Activated CD8-positive, alpha-beta T cell treated with anti-CD3 and anti-CD28 coated beads, Interleukin-2, amount 10 ng/mL, durations not matched to agents 7 days and 5 days (primary cell): ENCODE data around the gene KIF25. TPM values are rescaled to one million over a fixed set of nuclear protein-coding genes. Genes with fewer than 3 reads are reported as not detected.

ENCODE experiments used
- ATAC-seq: fragments of 150-1000 bp; cut with Tn5 transposase; one replicate; pipeline ENCODE4 v1.10.0; 2021; ENCODE audit warnings: moderate library complexity
- CTCF ChIA-PET: fragments of 350-600 bp; sonication (Branson Sonifier 250); formaldehyde crosslinking; loops from one replicate; lab custom pipeline; 2021; ENCODE audit warnings: antibody characterized with exemption; lab: Charles Lee
- POLR2A ChIA-PET: fragments of 350-600 bp; sonication (Branson Sonifier 250); formaldehyde crosslinking; loops from one replicate; lab custom pipeline; 2021; ENCODE audit warnings: antibody characterized with exemption; lab: Charles Lee
- DNase-seq: peaks from one replicate; pipeline ENCODE4 v3.0.0-alpha.2; 2020
- H3K27ac Mint-ChIP-seq: one replicate; pipeline ENCODE4 v1.8.0; 2021; ENCODE audit warnings: mild to moderate bottlenecking, mixed read lengths
- H3K27me3 Mint-ChIP-seq: one replicate; pipeline ENCODE4 v1.8.0; 2021; ENCODE audit warnings: low read depth, mixed read lengths
- H3K36me3 Mint-ChIP-seq: one replicate; pipeline ENCODE4 v1.8.0; 2021; ENCODE audit warnings: low read depth, mixed read lengths
- H3K4me1 Mint-ChIP-seq: one replicate; pipeline ENCODE4 v1.8.0; 2021; ENCODE audit warnings: low read depth, mixed read lengths
- H3K4me3 Mint-ChIP-seq: one replicate; pipeline ENCODE4 v1.8.0; 2021; ENCODE audit warnings: mild to moderate bottlenecking, mixed read lengths
- H3K9me3 Mint-ChIP-seq: one replicate; pipeline ENCODE4 v1.8.0; 2022; ENCODE audit warnings: mixed read lengths; ENCODE audit not compliant: insufficient read depth
- total RNA-seq, 2 experiments: library from RNA; stranded (reverse); gene quantifications; one replicate each; pipeline ENCODE4 v1.2.3, GENCODE V29; 2021

Gene KIF25
- total RNA-seq, 2 experiments from 2014 or later: not detected

DNA sequence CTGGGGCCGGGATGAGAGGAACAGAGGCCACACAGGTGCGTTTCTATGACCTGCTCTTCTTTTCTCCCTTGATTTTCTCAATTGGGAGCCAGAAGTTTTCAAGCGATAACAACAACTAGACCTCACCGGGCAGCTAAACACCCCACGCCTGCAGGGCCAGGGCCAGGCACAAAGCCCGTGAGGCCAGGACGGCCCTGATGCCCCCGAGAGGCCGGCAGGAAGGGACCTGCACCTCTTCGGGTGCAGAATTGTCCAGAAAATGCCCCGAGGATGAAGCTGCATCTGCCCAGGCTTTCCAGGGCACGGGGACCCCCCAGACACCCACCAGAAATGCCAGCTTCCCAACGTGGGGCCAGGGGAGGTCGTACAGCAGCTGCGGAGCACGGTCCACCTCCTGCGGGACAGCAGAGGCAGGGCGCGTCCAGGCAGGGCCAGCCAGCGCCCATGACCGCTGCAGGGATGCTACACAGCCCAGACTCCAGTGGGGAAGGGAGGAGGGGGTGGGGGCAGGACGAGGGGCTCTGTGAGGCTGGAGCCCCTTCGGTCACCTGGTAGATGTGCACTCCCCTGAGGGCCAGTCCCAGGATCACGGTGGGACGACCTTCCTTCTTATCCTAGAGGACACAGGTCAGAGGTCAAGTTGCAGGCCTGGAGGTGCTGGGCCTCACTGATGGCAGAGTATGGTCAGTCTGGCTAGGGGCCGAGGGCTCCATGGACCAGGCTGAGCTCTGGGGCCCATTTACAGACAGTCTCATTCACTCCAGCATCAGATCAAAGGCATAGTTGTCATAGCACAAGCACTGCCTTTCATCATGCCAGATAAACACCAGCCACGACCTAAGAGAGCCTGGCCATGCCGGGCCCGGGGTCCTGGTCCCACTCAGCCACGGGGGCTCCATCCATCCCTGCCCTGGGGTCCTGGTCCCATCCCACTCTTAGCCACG, 65.1 kb downstream of the KIF25 start:
- DNase-seq: no peak
- Mint-ChIP-seq H3K36me3 (no peaks in the 10 kb centered on the region), H3K4me3 (no peak overlapping the region), H3K27me3 (no peaks in the 10 kb centered on the region), H3K27ac (no peak overlapping the region), H3K4me1 (no peaks in the 10 kb centered on the region), H3K9me3 (no peaks in the 10 kb centered on the region)
- ChIA-PET CTCF (no interaction called here), POLR2A (no interaction called here)
- ATAC-seq: no peak

- Mint-ChIP-seq H3K9me3 (no peaks in the 10 kb centered on the region), H3K36me3 (no peaks in the 10 kb centered on the region)
Measured at GRCh38 chr6:168063431-168063830, 66.0 kb downstream of the KIF25 start.

GRCh38 chr6:168064226-168064807, 66.8 kb downstream of the KIF25 start:
- no peaks in the 10 kb centered on the region for H3K9me3 Mint-ChIP-seq
- no peak for DNase-seq
- no peak overlapping the region for H3K27ac Mint-ChIP-seq
- POLR2A ChIA-PET: no interaction called here
- no peaks in the 10 kb centered on the region for H3K4me1 Mint-ChIP-seq
- ATAC-seq: no peak
- no peaks in the 10 kb centered on the region for H3K27me3 Mint-ChIP-seq
- H3K36me3 Mint-ChIP-seq: no peaks in the 10 kb centered on the region
- CTCF ChIA-PET: no interaction called here
- no peak overlapping the region for H3K4me3 Mint-ChIP-seq

More at GRCh38 chr6:168063431-168063830, 66.0 kb downstream of the KIF25 start:
- ChIA-PET CTCF (no interaction called here), POLR2A (no interaction called here)
- no peak overlapping the region for H3K4me3 Mint-ChIP-seq
- DNase-seq: no peak
- no peak overlapping the region for H3K27ac Mint-ChIP-seq
- no peaks in the 10 kb centered on the region for H3K27me3 Mint-ChIP-seq
- no peaks in the 10 kb centered on the region for H3K4me1 Mint-ChIP-seq
- no peak for ATAC-seq

- POLR2A ChIA-PET: no interaction called here
- H3K36me3 Mint-ChIP-seq: no peaks in the 10 kb centered on the region
- H3K9me3 Mint-ChIP-seq: no peaks in the 10 kb centered on the region
- CTCF ChIA-PET: no interaction called here
- ATAC-seq (no peak), DNase-seq (no peak)
- no peaks in the 10 kb centered on the region for H3K4me1 Mint-ChIP-seq
- H3K27me3 Mint-ChIP-seq: no peaks in the 10 kb centered on the region
- no peak overlapping the region for H3K27ac Mint-ChIP-seq
- H3K4me3 Mint-ChIP-seq: no peak overlapping the region
Measured at GRCh38 chr6:168067081-168067759, 69.7 kb downstream of the KIF25 start.

DNA sequence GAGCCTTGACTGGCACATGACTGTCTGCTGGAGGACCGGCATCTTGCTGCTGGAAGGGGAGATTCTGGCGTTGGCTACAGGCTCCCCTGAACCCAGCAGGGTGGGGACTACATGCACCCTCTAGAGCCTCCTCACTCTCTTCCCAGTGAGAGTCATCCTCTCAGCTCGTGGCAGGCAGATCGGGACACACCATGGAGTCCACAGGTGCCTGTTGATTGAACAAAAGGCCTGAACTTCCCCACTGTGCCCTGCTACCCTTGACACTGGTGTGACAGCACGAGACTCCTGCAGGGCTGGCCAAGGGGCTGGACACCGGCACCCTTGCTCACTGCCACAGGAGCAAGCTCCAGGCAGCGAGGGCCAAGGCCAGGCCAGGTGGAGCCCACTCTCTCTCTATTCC, 73.3 kb downstream of the KIF25 start:
- no peak for ATAC-seq
- H3K4me3 Mint-ChIP-seq: no peak overlapping the region
- no peaks in the 10 kb centered on the region for H3K4me1 Mint-ChIP-seq
- H3K36me3 Mint-ChIP-seq: no peaks in the 10 kb centered on the region
- CTCF ChIA-PET: no interaction called here
- no peak for DNase-seq
- no peak overlapping the region for H3K27ac Mint-ChIP-seq
- H3K27me3 Mint-ChIP-seq: no peaks in the 10 kb centered on the region
- POLR2A ChIA-PET: no interaction called here
- no peaks in the 10 kb centered on the region for H3K9me3 Mint-ChIP-seq

DNA sequence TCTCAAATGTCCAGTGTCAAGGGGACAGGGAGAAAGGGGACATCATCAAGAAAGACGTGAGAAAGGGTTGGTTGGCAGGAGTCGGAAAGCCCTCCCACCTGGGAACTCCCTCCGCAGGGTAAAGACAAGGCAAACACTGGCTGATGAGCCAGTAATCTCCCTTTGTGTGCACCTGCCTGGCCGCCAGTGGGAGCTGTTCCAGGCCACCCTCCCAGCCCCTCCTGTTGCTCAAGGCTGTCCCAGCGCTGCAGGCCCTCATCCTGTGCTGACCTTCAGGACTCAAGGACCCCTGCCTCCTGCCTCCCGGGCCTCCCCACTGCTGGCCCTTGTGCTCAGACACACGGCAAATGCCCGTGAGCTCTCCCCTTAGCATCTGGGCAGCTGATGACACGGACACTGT, 74.1 kb downstream of the KIF25 start:
- no peaks in the 10 kb centered on the region for H3K4me1 Mint-ChIP-seq
- POLR2A ChIA-PET: no interaction called here
- no peak for ATAC-seq
- no peaks in the 10 kb centered on the region for H3K9me3 Mint-ChIP-seq
- H3K27ac Mint-ChIP-seq: no peak overlapping the region
- no peaks in the 10 kb centered on the region for H3K36me3 Mint-ChIP-seq
- no peak overlapping the region for H3K4me3 Mint-ChIP-seq
- no peaks in the 10 kb centered on the region for H3K27me3 Mint-ChIP-seq
- no peak for DNase-seq
- CTCF ChIA-PET: no interaction called here

DNA sequence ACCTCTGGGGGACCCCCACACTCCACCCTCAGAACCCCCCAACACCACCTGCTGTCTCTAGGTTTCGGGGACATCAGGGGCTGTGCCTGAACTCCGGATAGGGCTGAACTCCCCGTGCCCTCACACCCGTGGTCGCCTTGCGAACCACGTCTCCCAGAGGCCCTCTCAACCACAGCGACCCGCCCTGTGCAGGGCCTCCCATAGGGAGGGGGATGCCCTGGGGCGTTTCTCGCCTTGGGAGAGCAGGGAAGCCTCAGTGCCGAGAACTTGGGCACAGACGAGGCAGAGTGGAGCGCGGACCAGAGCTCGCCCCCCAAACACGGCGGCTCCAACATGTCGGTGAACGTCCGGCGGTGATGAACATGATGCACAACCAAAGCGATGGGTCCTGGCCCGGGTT, 74.8 kb downstream of the KIF25 start:
- no peak overlapping the region for H3K27ac Mint-ChIP-seq
- POLR2A ChIA-PET: no interaction called here
- no peak for ATAC-seq
- H3K36me3 Mint-ChIP-seq: no peaks in the 10 kb centered on the region
- no peaks in the 10 kb centered on the region for H3K9me3 Mint-ChIP-seq
- CTCF ChIA-PET: no interaction called here
- H3K27me3 Mint-ChIP-seq: no peaks in the 10 kb centered on the region
- H3K4me1 Mint-ChIP-seq: no peaks in the 10 kb centered on the region
- no peak overlapping the region for H3K4me3 Mint-ChIP-seq
- DNase-seq: no peak

- Mint-ChIP-seq H3K36me3 (no peaks in the 10 kb centered on the region), H3K27me3 (no peaks in the 10 kb centered on the region), H3K4me1 (peaks cover 2% of the 10 kb centered on the region), H3K27ac (no peak overlapping the region), H3K9me3 (no peaks in the 10 kb centered on the region), H3K4me3 (no peak overlapping the region)
- DNase-seq (no peak), ATAC-seq (no peak)
- POLR2A ChIA-PET: interaction anchor here (0.6 kb wide), 1 partner anchor 15 kb away, joined by 3 read pairs; no protein-coding TSS in a partner anchor
- CTCF ChIA-PET: no interaction called here
Measured at GRCh38 chr6:168072730-168073129, 75.3 kb downstream of the KIF25 start.

GRCh38 chr6:168073937-168074730, 76.7 kb downstream of the KIF25 start:
- DNase-seq (no peak), ATAC-seq (no peak)
- peaks cover 2% of the 10 kb centered on the region for H3K4me1 Mint-ChIP-seq
- ChIA-PET CTCF (no interaction called here), POLR2A (no interaction called here)
- H3K27me3 Mint-ChIP-seq: no peaks in the 10 kb centered on the region
- H3K36me3 Mint-ChIP-seq: no peaks in the 10 kb centered on the region
- H3K4me3 Mint-ChIP-seq: no peak overlapping the region
- no peak overlapping the region for H3K27ac Mint-ChIP-seq
- H3K9me3 Mint-ChIP-seq: no peaks in the 10 kb centered on the region

DNA sequence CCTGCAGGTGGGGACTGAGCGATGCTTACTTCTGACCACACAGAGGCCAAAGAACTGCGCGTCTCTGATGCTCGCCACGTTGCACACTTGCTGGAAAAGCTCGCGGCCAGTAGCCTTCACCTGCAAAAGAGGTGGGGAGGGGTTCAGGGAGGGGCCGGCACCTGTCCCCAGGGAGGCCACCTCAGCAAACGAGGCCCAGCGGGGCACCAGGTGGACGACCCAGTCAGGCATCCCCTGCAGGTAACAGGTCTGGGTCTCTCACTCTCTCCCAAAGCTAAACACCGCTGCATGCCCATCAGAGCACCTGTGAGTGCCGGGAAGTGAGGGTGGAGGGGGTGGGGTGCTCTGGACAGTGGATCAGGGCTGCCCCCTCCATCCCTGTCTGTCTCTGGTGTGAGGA, 77.7 kb downstream of the KIF25 start:
- ATAC-seq: no peak
- Mint-ChIP-seq H3K36me3 (no peaks in the 10 kb centered on the region), H3K4me3 (no peak overlapping the region), H3K9me3 (no peaks in the 10 kb centered on the region), H3K4me1 (peaks cover 2% of the 10 kb centered on the region), H3K27me3 (no peaks in the 10 kb centered on the region), H3K27ac (no peak overlapping the region)
- POLR2A ChIA-PET: no interaction called here
- DNase-seq: no peak
- CTCF ChIA-PET: no interaction called here

DNA sequence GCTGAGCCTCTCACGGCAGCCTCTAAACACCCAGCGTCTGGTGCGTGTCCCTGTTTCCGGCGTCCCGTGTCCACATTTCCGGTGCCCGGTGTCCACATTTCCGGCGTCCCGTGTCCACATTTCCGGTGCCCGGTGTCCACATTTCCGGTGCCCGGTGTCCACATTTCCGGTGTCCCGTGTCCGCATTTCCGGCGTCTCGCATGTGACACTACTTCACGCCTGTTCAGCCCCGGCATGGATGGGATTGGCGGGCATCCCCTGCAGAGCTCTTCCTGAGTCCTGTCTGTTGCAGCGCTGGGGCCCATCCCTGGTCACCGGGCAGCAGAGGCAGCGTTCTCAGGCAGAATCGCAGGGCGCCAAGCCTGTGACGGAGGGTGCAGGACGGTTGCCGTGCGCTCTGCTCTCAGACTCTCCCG, 78.3 kb downstream of the KIF25 start:
- no peaks in the 10 kb centered on the region for H3K36me3 Mint-ChIP-seq
- no peaks in the 10 kb centered on the region for H3K27me3 Mint-ChIP-seq
- no peak overlapping the region for H3K4me3 Mint-ChIP-seq
- H3K27ac Mint-ChIP-seq: no peak overlapping the region
- peaks cover 2% of the 10 kb centered on the region for H3K4me1 Mint-ChIP-seq
- CTCF ChIA-PET: no interaction called here
- DNase-seq (no peak), ATAC-seq (no peak)
- no peaks in the 10 kb centered on the region for H3K9me3 Mint-ChIP-seq
- POLR2A ChIA-PET: no interaction called here
